ENCODE results near the gene SIGLECL1.
"Not testable (repeated sequence)": the region's sequence is repeated elsewhere in the genome, so short reads cannot be mapped to it uniquely, and the experiment has no call there.

Gene SIGLECL1

DNA sequence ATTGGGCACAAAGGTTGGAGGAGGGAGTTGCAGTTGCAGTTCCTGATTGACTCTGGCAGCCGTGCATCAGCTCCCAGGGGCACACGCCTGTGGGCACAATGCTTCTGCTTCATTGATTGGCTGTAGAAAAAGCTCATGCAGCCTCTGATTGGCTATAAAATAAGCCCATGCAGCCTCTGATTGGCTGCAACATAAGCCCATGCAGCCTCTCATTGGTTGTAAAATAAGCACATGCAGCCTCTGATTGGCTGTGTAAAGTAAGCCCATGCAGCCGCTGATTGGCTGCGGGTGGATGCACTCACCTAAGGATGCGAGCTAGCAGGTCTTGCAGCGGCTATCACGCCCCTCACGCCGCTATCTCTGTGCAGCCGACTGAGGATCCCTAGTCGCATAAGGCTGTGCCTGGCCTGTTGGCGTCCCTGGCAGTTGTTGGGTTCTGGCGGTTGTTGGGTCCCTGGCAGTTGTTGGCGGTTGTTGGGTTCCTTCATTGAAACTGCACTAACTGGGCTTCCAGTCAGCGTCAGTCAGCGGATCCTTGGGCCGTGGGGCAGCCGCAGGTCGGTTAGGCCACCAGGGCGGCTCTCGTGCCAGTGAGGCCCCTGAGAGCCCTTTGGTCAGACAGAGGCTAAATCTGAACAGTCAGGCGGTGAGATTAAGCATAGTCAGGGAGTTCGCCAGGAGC lies at the start of gene SIGLECL1:
TSS of gene SIGLECL1 (plus strand) at position 295 of the 682 bp plus-strand sequence. CDS start 12,993 bp downstream, outside the sequence.
- no peak for DNase-seq (ENCODE audit: low spot score)
- ChIA-PET CTCF (interaction anchor here (1.8 kb wide), 1 partner anchor 9 kb away, joined by 6 read pairs; no protein-coding TSS in a partner anchor), POLR2A (ENCODE audit: low non-redundant PET) (no interaction called here)
- H3K27ac ChIP-seq = no peak within 1 kb of the TSS
- TF ChIP-seq, protein P1, sequence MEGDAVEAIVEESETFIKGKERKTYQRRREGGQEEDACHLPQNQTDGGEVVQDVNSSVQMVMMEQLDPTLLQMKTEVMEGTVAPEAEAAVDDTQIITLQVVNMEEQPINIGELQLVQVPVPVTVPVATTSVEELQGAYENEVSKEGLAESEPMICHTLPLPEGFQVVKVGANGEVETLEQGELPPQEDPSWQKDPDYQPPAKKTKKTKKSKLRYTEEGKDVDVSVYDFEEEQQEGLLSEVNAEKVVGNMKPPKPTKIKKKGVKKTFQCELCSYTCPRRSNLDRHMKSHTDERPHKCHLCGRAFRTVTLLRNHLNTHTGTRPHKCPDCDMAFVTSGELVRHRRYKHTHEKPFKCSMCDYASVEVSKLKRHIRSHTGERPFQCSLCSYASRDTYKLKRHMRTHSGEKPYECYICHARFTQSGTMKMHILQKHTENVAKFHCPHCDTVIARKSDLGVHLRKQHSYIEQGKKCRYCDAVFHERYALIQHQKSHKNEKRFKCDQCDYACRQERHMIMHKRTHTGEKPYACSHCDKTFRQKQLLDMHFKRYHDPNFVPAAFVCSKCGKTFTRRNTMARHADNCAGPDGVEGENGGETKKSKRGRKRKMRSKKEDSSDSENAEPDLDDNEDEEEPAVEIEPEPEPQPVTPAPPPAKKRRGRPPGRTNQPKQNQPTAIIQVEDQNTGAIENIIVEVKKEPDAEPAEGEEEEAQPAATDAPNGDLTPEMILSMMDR (conservative IDR thresholded peaks at IDR 0.05; ENCODE audit: low read depth) = no peak

DNA sequence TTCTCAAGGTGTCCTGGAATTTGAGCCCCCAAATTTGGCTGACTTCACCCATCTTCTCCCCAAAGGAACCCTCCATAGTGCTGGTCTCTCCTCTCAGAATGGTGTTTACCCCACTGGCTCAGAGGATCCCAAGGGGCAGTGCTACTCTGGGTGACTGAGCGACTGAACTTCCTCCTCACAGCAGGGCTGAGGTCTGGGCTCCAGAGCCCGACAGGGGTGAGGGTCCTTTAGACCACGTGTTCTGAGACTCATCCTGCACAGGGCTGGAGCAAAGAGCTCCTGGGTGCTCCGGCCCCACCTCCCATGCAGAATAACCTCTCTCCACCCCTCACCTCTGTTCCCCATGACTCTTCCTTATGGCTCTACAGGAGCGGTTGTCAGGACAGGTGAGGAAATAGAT lies 49.2 kb upstream of the SIGLECL1 start:
- POLR2A ChIA-PET (ENCODE audit: low non-redundant PET) = no interaction called here
- DNase-seq (ENCODE audit: low spot score) = no peak
- no peak overlapping the region for H3K27ac ChIP-seq
- TF ChIP-seq, protein P1 (conservative IDR thresholded peaks at IDR 0.05; ENCODE audit: low read depth) = no peak
- CTCF ChIA-PET = no interaction called here

DNA sequence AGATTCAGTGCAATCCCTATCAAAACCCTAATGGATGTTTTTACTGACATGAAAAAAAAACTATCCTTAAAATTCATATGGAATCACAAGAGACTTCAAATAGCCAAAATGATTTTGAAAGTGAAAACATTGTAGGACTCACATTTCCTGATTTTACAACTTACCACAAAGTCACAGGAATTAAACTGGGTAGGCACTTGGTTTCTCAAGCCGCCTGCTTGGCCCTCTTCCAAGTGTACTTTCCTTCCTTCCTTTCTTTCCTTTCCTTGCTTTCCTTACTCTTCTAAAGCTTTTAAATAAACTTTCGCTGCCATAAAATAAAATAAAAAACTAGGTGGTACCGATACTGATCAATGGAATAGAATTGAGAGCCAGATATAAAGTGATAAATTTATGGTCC lies 47.0 kb upstream of the SIGLECL1 start:
- H3K27ac ChIP-seq = no peak overlapping the region
- CTCF ChIA-PET = no interaction called here
- TF ChIP-seq, protein P1 (conservative IDR thresholded peaks at IDR 0.05; ENCODE audit: low read depth) = no peak
- DNase-seq (ENCODE audit: low spot score) = no peak
- POLR2A ChIA-PET (ENCODE audit: low non-redundant PET) = no interaction called here

DNA sequence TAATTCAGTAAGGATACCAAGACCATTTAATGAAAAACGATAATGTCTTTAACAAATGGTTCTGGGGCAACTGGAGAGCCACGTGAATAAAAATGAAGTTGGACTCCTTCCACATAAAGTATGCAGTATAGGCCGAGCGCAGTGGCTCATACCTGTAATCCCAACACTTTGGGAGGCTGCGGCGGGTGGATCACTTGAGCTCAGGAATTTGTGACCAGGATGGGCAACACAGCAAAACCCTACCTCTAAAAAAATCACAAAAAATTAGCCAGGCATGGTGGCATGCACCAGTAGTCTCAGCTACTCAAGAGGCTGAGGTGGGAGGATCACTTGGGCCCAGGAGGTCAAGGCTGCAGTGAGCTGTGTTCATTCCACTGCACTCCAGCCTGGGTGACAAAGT lies 46.6 kb upstream of the SIGLECL1 start:
- no peak for DNase-seq (ENCODE audit: low spot score)
- CTCF ChIA-PET = no interaction called here
- POLR2A ChIA-PET (ENCODE audit: low non-redundant PET) = no interaction called here
- TF ChIP-seq, protein P1 (conservative IDR thresholded peaks at IDR 0.05; ENCODE audit: low read depth) = no peak
- H3K27ac ChIP-seq = no peak overlapping the region

DNA sequence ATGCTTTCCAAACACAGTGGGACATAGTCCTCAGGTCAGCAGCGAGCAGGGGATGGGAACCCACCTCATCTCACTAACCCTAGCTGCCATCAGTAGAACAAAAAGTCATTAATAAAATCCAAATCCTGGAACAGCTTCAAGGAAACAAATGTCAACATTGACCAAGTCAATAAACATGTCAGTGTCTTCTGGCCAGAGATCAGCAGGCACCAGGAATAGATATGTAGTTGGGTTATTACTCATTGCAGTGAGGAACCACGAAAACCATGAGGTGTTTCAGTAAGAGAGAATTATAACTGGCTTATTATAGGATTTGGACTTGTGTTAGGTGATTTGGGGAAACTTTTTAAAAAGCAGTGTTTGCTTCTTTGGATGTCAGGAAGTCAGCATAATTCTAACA lies 43.1 kb upstream of the SIGLECL1 start:
- POLR2A ChIA-PET (ENCODE audit: low non-redundant PET) = no interaction called here
- TF ChIP-seq, protein P1 (conservative IDR thresholded peaks at IDR 0.05; ENCODE audit: low read depth) = no peak
- CTCF ChIA-PET = no interaction called here
- DNase-seq (ENCODE audit: low spot score) = no peak
- no peak overlapping the region for H3K27ac ChIP-seq

DNA sequence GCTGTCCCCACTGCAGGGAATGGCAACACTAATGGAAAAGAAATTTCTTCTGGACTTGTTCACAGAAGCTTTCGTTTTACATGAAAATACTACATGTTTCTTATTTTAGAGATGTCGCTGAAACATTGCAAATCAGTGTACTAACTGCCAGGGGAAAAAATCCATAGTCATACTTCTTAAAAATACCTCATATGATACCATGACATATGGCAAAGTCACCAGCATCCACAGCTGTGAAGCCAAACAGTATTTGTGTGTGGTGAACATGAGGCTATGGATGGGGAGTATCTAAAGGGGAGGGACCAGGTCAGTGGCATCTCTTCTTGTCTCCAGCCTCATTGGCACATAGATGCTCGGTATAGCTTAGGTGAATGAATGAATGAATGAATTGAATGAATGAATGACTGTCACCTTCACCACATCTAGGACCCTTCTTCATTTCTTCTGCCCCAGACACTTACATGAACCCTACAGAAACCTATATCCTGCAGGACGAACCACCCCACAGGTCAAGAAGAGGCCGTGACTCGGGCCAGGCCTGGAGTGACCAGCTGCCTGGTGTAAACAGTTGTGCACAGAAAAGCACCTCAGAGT lies 40.6 kb upstream of the SIGLECL1 start:
- ChIA-PET POLR2A (ENCODE audit: low non-redundant PET) (no interaction called here), CTCF (no interaction called here)
- no peak overlapping the region for H3K27ac ChIP-seq
- TF ChIP-seq, protein P1 (conservative IDR thresholded peaks at IDR 0.05; ENCODE audit: low read depth) = no peak
- DNase-seq (ENCODE audit: low spot score) = no peak

DNA sequence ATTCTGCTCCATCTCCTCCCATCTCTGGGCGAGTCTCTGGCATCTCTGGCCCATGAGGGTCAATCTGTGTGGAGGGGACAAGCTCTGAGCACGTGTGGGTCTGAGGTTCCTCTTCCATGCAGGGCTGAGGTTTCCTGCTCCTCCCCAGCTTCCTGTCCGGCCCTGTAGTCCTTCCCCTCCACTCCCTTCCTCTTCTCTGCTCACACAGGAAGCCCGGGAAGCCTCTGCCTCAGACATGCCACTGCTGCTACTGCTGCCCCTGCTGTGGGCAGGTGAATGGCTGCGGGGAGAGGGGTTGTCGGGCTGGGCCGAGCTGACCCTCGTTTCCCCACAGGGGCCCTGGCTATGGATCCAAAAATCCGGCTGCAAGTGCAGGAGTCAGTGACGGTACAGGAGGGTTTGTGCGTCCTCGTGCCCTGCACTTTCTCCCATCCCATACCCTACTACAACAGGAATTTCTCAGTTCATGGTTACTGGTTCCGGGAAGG lies 40.0 kb upstream of the SIGLECL1 start:
- H3K27ac ChIP-seq; POLR2A ChIA-PET (ENCODE audit: low non-redundant PET); CTCF ChIA-PET; DNase-seq (ENCODE audit: low spot score): not testable (repeated sequence)

Measured in RWPE1 (cell line).